ENCODE data around the gene SACS. TPM values are rescaled to one million over a fixed set of nuclear protein-coding genes. Genes with fewer than 3 reads are reported as not detected.

Gene SACS
- total and polyA plus RNA-seq, 2 of the 8 experiments (the other 6 are each of a cell fraction or from before 2014, with no cell fraction given): 11.0 to 54.2 TPM

DNA sequence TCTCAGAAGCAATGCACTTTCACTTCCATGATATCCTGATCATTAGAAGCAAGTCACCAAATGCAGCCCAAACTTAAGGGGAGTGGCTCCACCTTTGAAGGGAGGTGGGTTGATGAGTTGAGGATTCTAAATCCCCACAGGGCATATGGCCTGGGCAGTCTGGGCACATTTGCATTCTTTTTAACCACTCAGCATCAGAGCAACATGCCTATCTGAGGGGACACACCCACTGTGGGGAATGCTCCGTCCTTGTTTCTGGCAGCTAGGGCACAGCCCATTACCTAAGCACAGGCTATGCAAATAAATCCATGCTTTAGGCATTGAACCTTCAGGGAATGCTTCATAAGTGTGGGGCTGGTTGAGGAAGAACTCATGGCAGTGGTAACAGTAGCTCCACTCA, 12.3 kb upstream of the SACS start:
- H3K23me2 ChIP-seq (ENCODE audit: low read depth, low read length): no peaks in the 10 kb centered on the region
- H3K79me1 ChIP-seq (ENCODE audit: low read depth, low read length): no peaks in the 10 kb centered on the region
- no peak overlapping the region; the same call in 1 of the 2 replicates for H2BK12ac ChIP-seq (ENCODE audit: low read depth, low read length)
- no peak overlapping the region for H2BK120ac ChIP-seq (replicated peaks; ENCODE audit: low read depth, low read length)
- no peak overlapping the region for H3K27ac ChIP-seq (ENCODE audit: low read depth, low read length)
- H4K91ac ChIP-seq (replicated peaks; ENCODE audit: insufficient read length, low read length): no peak overlapping the region
- H3K23ac ChIP-seq (ENCODE audit: insufficient read length): no peak overlapping the region
- H3K56ac ChIP-seq (replicated peaks; ENCODE audit: insufficient read length, low read depth, low read length): no peak overlapping the region
- WGBS, 2 experiments (ENCODE audit: extremely low coverage in 1 of 2, insufficient coverage in 1 of 2, insufficient read length in 1 of 2, insufficient replicate concordance in 2 of 2, low coverage in 1 of 2, low lambda C conversion rate in 2 of 2, missing lambda C conversion rate in 1 of 2): 86% methylated on average over 1 of the region's 1 CpG; no CpG with 5 or more reads in 1 of the 2 experiments
- no peak overlapping the region for H3K14ac ChIP-seq (ENCODE audit: insufficient read length)
- H3K4me2 ChIP-seq (ENCODE audit: insufficient read depth in 1 of 2, low read depth in 2 of 2, low read length in 2 of 2): no peak overlapping the region
- H2BK15ac ChIP-seq (ENCODE audit: low read length): no peak overlapping the region
- TF ChIP-seq RXRA (IDR thresholded peaks at IDR 0.05; ENCODE audit: insufficient read depth, low read depth, low read length): no peak
- TF ChIP-seq BACH1 (IDR thresholded peaks at IDR 0.05; ENCODE audit: low read length): no peak
- no peak for TF ChIP-seq SAP30 (IDR thresholded peaks at IDR 0.05; ENCODE audit: insufficient read depth, insufficient replicate concordance, low read length)
- TF ChIP-seq FOSL1 (IDR thresholded peaks at IDR 0.05; ENCODE audit: insufficient read depth, low read depth, low read length): no peak
- no peak for TF ChIP-seq KDM1A (IDR thresholded peaks at IDR 0.05; ENCODE audit: borderline replicate concordance, low read length)
- TF ChIP-seq ZNF274 (IDR thresholded peaks at IDR 0.05; ENCODE audit: borderline replicate concordance, extremely low read depth, low read length): no peak
- TF ChIP-seq MAFK (IDR thresholded peaks at IDR 0.05; ENCODE audit: low read depth, low read length): no peak
- TF ChIP-seq, protein P1, sequence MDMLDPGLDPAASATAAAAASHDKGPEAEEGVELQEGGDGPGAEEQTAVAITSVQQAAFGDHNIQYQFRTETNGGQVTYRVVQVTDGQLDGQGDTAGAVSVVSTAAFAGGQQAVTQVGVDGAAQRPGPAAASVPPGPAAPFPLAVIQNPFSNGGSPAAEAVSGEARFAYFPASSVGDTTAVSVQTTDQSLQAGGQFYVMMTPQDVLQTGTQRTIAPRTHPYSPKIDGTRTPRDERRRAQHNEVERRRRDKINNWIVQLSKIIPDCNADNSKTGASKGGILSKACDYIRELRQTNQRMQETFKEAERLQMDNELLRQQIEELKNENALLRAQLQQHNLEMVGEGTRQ (IDR thresholded peaks at IDR 0.05; ENCODE audit: low read length): no peak
- TF ChIP-seq SUZ12 (IDR thresholded peaks at IDR 0.05; ENCODE audit: low read length): no peak
- TF ChIP-seq JUN (IDR thresholded peaks at IDR 0.05; ENCODE audit: low read depth, low read length): no peak
- TF ChIP-seq TBP (IDR thresholded peaks at IDR 0.05; ENCODE audit: low read depth, low read length): no peak
- no peak overlapping the region for H2AFZ ChIP-seq (ENCODE audit: low read length)
- ChIA-PET POLR2A (ENCODE audit: partially characterized antibody) (interaction anchor here (1.5 kb wide), 1 partner anchor 13 kb away, joined by 3 read pairs; no protein-coding TSS in a partner anchor), CTCF (ENCODE audit: partially characterized antibody) (no interaction called here)
- no peak overlapping the region for H2BK5ac ChIP-seq (ENCODE audit: low read depth, low read length)
- H2AK5ac ChIP-seq (ENCODE audit: low read depth, low read length): no peak overlapping the region
- no peaks in the 10 kb centered on the region for H3K9me3 ChIP-seq (ENCODE audit: insufficient read depth in 2 of 2, low read depth in 1 of 2, low read length in 1 of 2)
- peak overlapping the region; percentile 12 for H3K4ac ChIP-seq (replicated peaks; ENCODE audit: insufficient read length, low read depth, low read length)
- no peak overlapping the region for H3K9ac ChIP-seq (replicated peaks in 1 of 4; ENCODE audit: extremely low read depth in 1 of 4, low read depth in 3 of 4, low read length in 3 of 4)
- peak overlapping the region; percentile 8; the same call in 1 of the 2 replicates for H2BK20ac ChIP-seq (ENCODE audit: low read length)
- no peaks in the 10 kb centered on the region for H3K36me3 ChIP-seq (ENCODE audit: control insufficient read depth in 2 of 4, insufficient read depth in 4 of 4, low read length in 3 of 4)
- H3K4me3 ChIP-seq (ENCODE audit: extremely low read depth in 1 of 4, insufficient read depth in 2 of 4, low read depth in 3 of 4, low read length in 4 of 4): no peak overlapping the region
- peaks cover 0 to 17% (median 10%) of the 10 kb centered on the region in 4 experiments; a peak in 5 of 7 replicates for H3K4me1 ChIP-seq (replicated peaks in 1 of 4; ENCODE audit: control insufficient read depth in 3 of 4, insufficient read depth in 4 of 4, low read length in 3 of 4)
- no peaks in the 10 kb centered on the region for H3K79me2 ChIP-seq (ENCODE audit: control insufficient read depth in 1 of 2, insufficient read depth in 2 of 2, low read length in 2 of 2)
- no peak overlapping the region for H4K8ac ChIP-seq (ENCODE audit: extremely low read depth, insufficient read depth, low read length)
- H3K18ac ChIP-seq (ENCODE audit: extremely low read depth, low read length): no peak overlapping the region
- FAIRE-seq (no peak), DNase-seq (ENCODE audit: low read depth in 1 of 2, low spot score in 2 of 2) (peak in 1 of 2 experiments; percentile 38)
- no peaks in the 10 kb centered on the region for H4K20me1 ChIP-seq (replicated peaks in 1 of 2; ENCODE audit: control insufficient read depth in 1 of 2, insufficient read depth in 2 of 2, low read length in 2 of 2)
- H4K5ac ChIP-seq (ENCODE audit: insufficient read length, low read depth, low read length): no peak overlapping the region
- H3K27me3 ChIP-seq (replicated peaks in 1 of 4; ENCODE audit: control insufficient read depth in 3 of 4, extremely low read depth in 1 of 4, insufficient read depth in 3 of 4, low read length in 3 of 4): no peaks in the 10 kb centered on the region

All from H1 (cell line).